Loucy (cell line): ENCODE results near the gene MKNK2.

Experiments
- H2AFZ ChIP-seq: fragments of 200-600 bp; sonication (generic); 2 replicates; pipeline ENCODE4 v1.6.0; 2016; ENCODE audit warnings: antibody characterized with exemption, mild to moderate bottlenecking, low read length, moderate library complexity
- H3F3A ChIP-seq: fragments of 200-600 bp; 2 replicates; pipeline ENCODE4 v1.6.0; 2016; ENCODE audit warnings: antibody characterized with exemption, low read depth, mild to moderate bottlenecking
- H3K27me3 ChIP-seq: fragments of 200-600 bp; sonication (generic); 2 replicates; pipeline ENCODE4 v1.6.1; 2014; ENCODE audit warnings: low read length, mild to moderate bottlenecking; ENCODE audit not compliant: insufficient read depth, poor library complexity, severe bottlenecking
- H3K36me3 ChIP-seq: fragments of 200-600 bp; sonication (generic); 2 replicates; pipeline ENCODE4 v1.6.1; 2016; ENCODE audit warnings: low read length; ENCODE audit not compliant: insufficient read depth
- H3K4me1 ChIP-seq: fragments of 200-600 bp; sonication (generic); 2 replicates; pipeline ENCODE4 v1.5.1; 2014; ENCODE audit warnings: low read length, mild to moderate bottlenecking; ENCODE audit not compliant: insufficient read depth, poor library complexity, severe bottlenecking
- H3K4me2 ChIP-seq: fragments of 200-600 bp; sonication (generic); 2 replicates; pipeline ENCODE4 v1.6.0; 2014; ENCODE audit warnings: antibody characterized with exemption, low read length, low read depth, mild to moderate bottlenecking; ENCODE audit not compliant: poor library complexity, severe bottlenecking
- H3K4me3 ChIP-seq: fragments of 200-600 bp; sonication (generic); 2 replicates; pipeline ENCODE4 v1.5.1; 2014; ENCODE audit warnings: low read length, mild to moderate bottlenecking, mixed read lengths; ENCODE audit not compliant: poor library complexity, severe bottlenecking
- H3K79me2 ChIP-seq: fragments of 200-600 bp; sonication (generic); 2 replicates; pipeline ENCODE4 v1.6.1; 2014; ENCODE audit warnings: low read length; ENCODE audit not compliant: insufficient read depth
- H3K9ac ChIP-seq: fragments of 200-600 bp; sonication (generic); 2 replicates; pipeline ENCODE4 v1.6.0; 2014; ENCODE audit warnings: mild to moderate bottlenecking, low read depth, low read length, moderate library complexity; ENCODE audit not compliant: poor library complexity, severe bottlenecking
- H3K9me2 ChIP-seq: fragments of 200-600 bp; sonication (generic); replicated peaks from 2 replicates; pipeline ENCODE4 v1.6.1; 2016; ENCODE audit warnings: low read depth, low read length, mixed read lengths
- H3K9me3 ChIP-seq: fragments of 200-600 bp; sonication (generic); 2 replicates; pipeline ENCODE4 v1.6.1; 2014; ENCODE audit warnings: mild to moderate bottlenecking, antibody characterized with exemption, low read length, low read depth; ENCODE audit not compliant: insufficient read depth
- H4K20me1 ChIP-seq: fragments of 200-600 bp; sonication (generic); 2 replicates; pipeline ENCODE4 v1.6.0; 2014; ENCODE audit warnings: antibody characterized with exemption, low read length, mild to moderate bottlenecking; ENCODE audit not compliant: insufficient read depth, poor library complexity, severe bottlenecking
- CTCF ChIP-seq: fragments of 200-600 bp; sonication (generic); conservative IDR thresholded peaks from 2 replicates; pipeline ENCODE4 v1.5.1; 2014; ENCODE audit warnings: mild to moderate bottlenecking, antibody characterized with exemption, low read length
- EZH2phosphoT487 ChIP-seq: fragments of 200-600 bp; IDR thresholded peaks from 2 replicates; pipeline ENCODE4 v1.6.1; 2018; ENCODE audit warnings: antibody characterized with exemption, mild to moderate bottlenecking, moderate library complexity, borderline replicate concordance

Gene MKNK2

GRCh38 chr19:2072757-2073551 lies 21.9 kb upstream of the MKNK2 start:
- no peak overlapping the region for H3K4me3 ChIP-seq
- H4K20me1 ChIP-seq = peaks cover 8% of the 10 kb centered on the region
- no peaks in the 10 kb centered on the region for H3K9me3 ChIP-seq
- peaks cover 58% of the 10 kb centered on the region for H3K36me3 ChIP-seq
- H2AFZ ChIP-seq = no peak overlapping the region
- no peak overlapping the region for H3K9ac ChIP-seq
- no peaks in the 10 kb centered on the region for H3K9me2 ChIP-seq
- H3K4me1 ChIP-seq = no peaks in the 10 kb centered on the region
- 0 out of 2 replicates have a peak, but pooled peaks cover 4% of the 10 kb centered on the region for H3F3A ChIP-seq
- TF ChIP-seq CTCF (no peak), EZH2phosphoT487 (no peak)
- H3K27me3 ChIP-seq = no peaks in the 10 kb centered on the region
- peaks cover 31% of the 10 kb centered on the region for H3K79me2 ChIP-seq
- no peak overlapping the region for H3K4me2 ChIP-seq

- H2AFZ ChIP-seq = no peak overlapping the region
- TF ChIP-seq EZH2phosphoT487 (no peak), CTCF (no peak)
- H3K9me3 ChIP-seq = no peaks in the 10 kb centered on the region
- H3K4me3 ChIP-seq = no peak overlapping the region
- peaks cover 40% of the 10 kb centered on the region; the same call in 1 of the 2 replicates for H3K36me3 ChIP-seq
- H3K9ac ChIP-seq = no peak overlapping the region
- H3K4me2 ChIP-seq = no peak overlapping the region
- H3K27me3 ChIP-seq = no peaks in the 10 kb centered on the region
- H3K9me2 ChIP-seq = no peaks in the 10 kb centered on the region
- peaks cover 13% of the 10 kb centered on the region; the same call in 1 of the 2 replicates for H3K79me2 ChIP-seq
- no peaks in the 10 kb centered on the region for H4K20me1 ChIP-seq
- H3K4me1 ChIP-seq = no peaks in the 10 kb centered on the region
- H3F3A ChIP-seq = 0 out of 2 replicates have a peak, but pooled peaks cover 4% of the 10 kb centered on the region
Measured at GRCh38 chr19:2070986-2071673, 20.1 kb upstream of the MKNK2 start.

- Histone ChIP-seq H2AFZ (no peak overlapping the region), H3K4me1 (no peaks in the 10 kb centered on the region), H3K27me3 (no peaks in the 10 kb centered on the region), H4K20me1 (no peaks in the 10 kb centered on the region), H3K4me3 (no peak overlapping the region), H3K9me2 (no peaks in the 10 kb centered on the region), H3K79me2 (peaks cover 7% of the 10 kb centered on the region; the same call in 1 of the 2 replicates), H3K36me3 (peaks cover 34% of the 10 kb centered on the region; the same call in 1 of the 2 replicates), H3K9me3 (no peaks in the 10 kb centered on the region), H3K4me2 (no peak overlapping the region), H3K9ac (no peak overlapping the region), H3F3A (0 out of 2 replicates have a peak, but pooled peaks cover 4% of the 10 kb centered on the region)
- TF ChIP-seq EZH2phosphoT487 (no peak), CTCF (no peak)
Measured at GRCh38 chr19:2070436-2070827, 19.4 kb upstream of the MKNK2 start.
